PC-9 (cell line): ENCODE results near the gene ZDHHC3. TPM values are rescaled to one million over a fixed set of nuclear protein-coding genes. Genes with fewer than 3 reads are reported as not detected.
A peak's percentile ranks its signal among the peaks of the same experiment; 100 is the strongest.

Experiments used
- BruUV-seq: library from RNA; stranded (reverse); fragments of 400-500 nt; replicated peaks from 2 replicates; lab custom pipeline; 2021; lab: Mats Ljungman, UMichigan
- CTCF ChIA-PET: fragments of 300-600 bp; sonication (Branson Sonifier 250); formaldehyde crosslinking; loops from one replicate; lab custom pipeline; 2022; ENCODE audit warnings: antibody characterized with exemption; lab: Charles Lee
- POLR2A ChIA-PET: fragments of 300-600 bp; sonication (Branson Sonifier 250); formaldehyde crosslinking; loops from one replicate; lab custom pipeline; 2022; ENCODE audit warnings: antibody characterized with exemption; ENCODE audit not compliant: unreplicated experiment; lab: Charles Lee
- DNase-seq, 2 experiments: peaks; one replicate each; pipeline versions ENCODE4 v3.0.0 to v3.0.0-alpha.2; 2015 to 2022; ENCODE audit warnings: mixed read lengths in 1 of 2
- H2AFZ ChIP-seq: fragments of 200-600 bp; sonication (generic); 2 replicates; pipeline ENCODE4 v1.8.1; 2017; ENCODE audit warnings: antibody characterized with exemption
- H3F3A ChIP-seq: fragments of 200-600 bp; sonication (generic); 2 replicates; pipeline ENCODE4 v1.8.1; 2017; ENCODE audit warnings: antibody characterized with exemption, mild to moderate bottlenecking, low read depth; ENCODE audit not compliant: insufficient read depth
- H3K27ac ChIP-seq: fragments of 200-600 bp; sonication (generic); 2 replicates; pipeline ENCODE4 v1.6.1; 2016; ENCODE audit warnings: mixed run types
- H3K27me3 ChIP-seq: fragments of 200-600 bp; sonication (generic); 2 replicates; pipeline ENCODE4 v1.6.1; 2016; ENCODE audit warnings: low read depth, mixed run types; ENCODE audit not compliant: insufficient read depth
- H3K36me3 ChIP-seq: fragments of 200-600 bp; sonication (generic); 2 replicates; pipeline ENCODE4 v1.6.1; 2016; ENCODE audit warnings: low read depth, mixed run types
- H3K4me1 ChIP-seq: fragments of 200-600 bp; sonication (generic); replicated peaks from 2 replicates; pipeline ENCODE4 v1.6.1; 2016; ENCODE audit warnings: mixed run types; ENCODE audit not compliant: insufficient read depth
- H3K4me2 ChIP-seq: fragments of 200-600 bp; sonication (generic); 2 replicates; pipeline ENCODE4 v1.6.1; 2017; ENCODE audit warnings: mixed run types
- H3K4me3 ChIP-seq: fragments of 200-600 bp; sonication (generic); 2 replicates; pipeline ENCODE4 v1.6.1; 2016; ENCODE audit warnings: mixed run types
- H3K79me2 ChIP-seq: fragments of 200-600 bp; sonication (generic); 2 replicates; pipeline ENCODE4 v1.6.1; 2017; ENCODE audit warnings: low read depth, mixed run types
- H3K9me2 ChIP-seq: fragments of 200-600 bp; sonication (generic); 2 replicates; pipeline ENCODE4 v1.8.1; 2017; ENCODE audit warnings: mild to moderate bottlenecking; ENCODE audit not compliant: insufficient read depth
- H3K9me3 ChIP-seq: fragments of 200-600 bp; sonication (generic); 2 replicates; pipeline ENCODE4 v1.8.1; 2016; ENCODE audit warnings: low read depth; ENCODE audit not compliant: insufficient read depth
- H4K20me1 ChIP-seq: fragments of 200-600 bp; sonication (generic); 2 replicates; pipeline ENCODE4 v1.8.1; 2017; ENCODE audit not compliant: insufficient read depth
- EZH2 ChIP-seq: fragments of 200-600 bp; sonication (generic); IDR thresholded peaks from 2 replicates; pipeline ENCODE4 v1.8.0; 2017; ENCODE audit warnings: antibody characterized with exemption, low read depth
- intact Hi-C: fragments of 100-400 bp; cut with micrococcal nuclease; formaldehyde crosslinking; loops from one replicate; pipeline ENCODE4 v1.10.0; 2022; ENCODE audit not compliant: unreplicated experiment
- total RNA-seq: library from RNA; stranded (reverse); gene quantifications from 2 replicates; pipeline ENCODE4 v1.2.3, GENCODE V29; 2021
- TF ChIP-seq, protein P1 (sequence below): fragments of 200-600 bp; sonication (generic); conservative IDR thresholded peaks from 2 replicates; pipeline ENCODE4 v1.6.1; 2017; ENCODE audit warnings: mixed run types, antibody characterized with exemption, mild to moderate bottlenecking, moderate library complexity

The ZDHHC3 gene
- total RNA-seq, 1 experiment from 2014 or later, result 107 TPM

DNA sequence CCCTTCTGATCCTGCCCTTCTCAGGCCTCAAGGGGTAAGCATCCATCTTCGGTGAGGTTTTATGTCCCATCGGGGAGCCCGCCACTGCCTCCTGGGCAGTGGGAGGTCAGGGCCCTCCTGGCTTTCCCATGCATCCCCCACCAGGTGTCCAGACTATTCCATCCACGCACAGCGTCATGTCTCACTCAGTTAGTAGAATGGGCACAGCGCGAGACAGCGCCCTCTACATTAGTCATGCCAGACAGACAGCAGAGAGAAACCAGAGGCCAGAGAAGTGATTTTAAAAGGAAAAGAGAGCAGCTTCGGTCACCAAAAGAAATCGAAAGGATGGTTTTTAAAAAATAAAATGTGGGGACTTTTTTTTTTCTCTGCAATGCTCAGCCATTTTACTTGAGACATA, 49.8 kb downstream of the ZDHHC3 start:
- no peak for TF ChIP-seq EZH2
- TF ChIP-seq, protein P1, sequence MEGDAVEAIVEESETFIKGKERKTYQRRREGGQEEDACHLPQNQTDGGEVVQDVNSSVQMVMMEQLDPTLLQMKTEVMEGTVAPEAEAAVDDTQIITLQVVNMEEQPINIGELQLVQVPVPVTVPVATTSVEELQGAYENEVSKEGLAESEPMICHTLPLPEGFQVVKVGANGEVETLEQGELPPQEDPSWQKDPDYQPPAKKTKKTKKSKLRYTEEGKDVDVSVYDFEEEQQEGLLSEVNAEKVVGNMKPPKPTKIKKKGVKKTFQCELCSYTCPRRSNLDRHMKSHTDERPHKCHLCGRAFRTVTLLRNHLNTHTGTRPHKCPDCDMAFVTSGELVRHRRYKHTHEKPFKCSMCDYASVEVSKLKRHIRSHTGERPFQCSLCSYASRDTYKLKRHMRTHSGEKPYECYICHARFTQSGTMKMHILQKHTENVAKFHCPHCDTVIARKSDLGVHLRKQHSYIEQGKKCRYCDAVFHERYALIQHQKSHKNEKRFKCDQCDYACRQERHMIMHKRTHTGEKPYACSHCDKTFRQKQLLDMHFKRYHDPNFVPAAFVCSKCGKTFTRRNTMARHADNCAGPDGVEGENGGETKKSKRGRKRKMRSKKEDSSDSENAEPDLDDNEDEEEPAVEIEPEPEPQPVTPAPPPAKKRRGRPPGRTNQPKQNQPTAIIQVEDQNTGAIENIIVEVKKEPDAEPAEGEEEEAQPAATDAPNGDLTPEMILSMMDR, result no peak
- no peak overlapping the region for H3K27ac ChIP-seq
- BruUV-seq, result TSS peak; percentile 5

GRCh38 chr3:44924457-44925084, 51.4 kb downstream of the ZDHHC3 start:
- intact Hi-C loops, result no loop called here
- ChIA-PET POLR2A (interaction anchor here (0.5 to 0.6 kb wide), 5 partner anchors 39 to 258 kb away, joined by 3 to 7 read pairs (median 5); no protein-coding TSS in a partner anchor), CTCF (no interaction called here)
- Histone ChIP-seq H3K36me3 (no peaks in the 10 kb centered on the region; the same call in 1 of the 2 replicates), H3K27me3 (no peaks in the 10 kb centered on the region), H4K20me1 (no peaks in the 10 kb centered on the region), H3K9me2 (no peaks in the 10 kb centered on the region), H3K9me3 (no peaks in the 10 kb centered on the region), H3K79me2 (no peaks in the 10 kb centered on the region), H3K4me1 (no peaks in the 10 kb centered on the region), H3K27ac (no peak overlapping the region), H3K4me3 (no peak overlapping the region), H3F3A (no peaks in the 10 kb centered on the region), H2AFZ (no peak overlapping the region), H3K4me2 (no peak overlapping the region)
- peak in 1 of 2 experiments; percentile 14 for DNase-seq
- TF ChIP-seq EZH2, result no peak
- TF ChIP-seq, protein P1, result no peak
- no TSS peak for BruUV-seq

More for the DNA sequence above, 49.8 kb downstream of the ZDHHC3 start:
- no peaks in the 10 kb centered on the region for H4K20me1 ChIP-seq
- no peak overlapping the region for H3K4me2 ChIP-seq
- no peaks in the 10 kb centered on the region for H3K27me3 ChIP-seq
- no peaks in the 10 kb centered on the region for H3K9me2 ChIP-seq
- H3K4me1 ChIP-seq, result no peaks in the 10 kb centered on the region
- CTCF ChIA-PET, result no interaction called here
- no peaks in the 10 kb centered on the region for H3K36me3 ChIP-seq
- no peaks in the 10 kb centered on the region for H3K79me2 ChIP-seq
- H2AFZ ChIP-seq, result no peak overlapping the region
- POLR2A ChIA-PET, result no interaction called here
- H3K9me3 ChIP-seq, result no peaks in the 10 kb centered on the region
- DNase-seq, result no peak
- no peaks in the 10 kb centered on the region for H3F3A ChIP-seq
- intact Hi-C loops, result no loop called here
- H3K4me3 ChIP-seq, result no peak overlapping the region

DNA sequence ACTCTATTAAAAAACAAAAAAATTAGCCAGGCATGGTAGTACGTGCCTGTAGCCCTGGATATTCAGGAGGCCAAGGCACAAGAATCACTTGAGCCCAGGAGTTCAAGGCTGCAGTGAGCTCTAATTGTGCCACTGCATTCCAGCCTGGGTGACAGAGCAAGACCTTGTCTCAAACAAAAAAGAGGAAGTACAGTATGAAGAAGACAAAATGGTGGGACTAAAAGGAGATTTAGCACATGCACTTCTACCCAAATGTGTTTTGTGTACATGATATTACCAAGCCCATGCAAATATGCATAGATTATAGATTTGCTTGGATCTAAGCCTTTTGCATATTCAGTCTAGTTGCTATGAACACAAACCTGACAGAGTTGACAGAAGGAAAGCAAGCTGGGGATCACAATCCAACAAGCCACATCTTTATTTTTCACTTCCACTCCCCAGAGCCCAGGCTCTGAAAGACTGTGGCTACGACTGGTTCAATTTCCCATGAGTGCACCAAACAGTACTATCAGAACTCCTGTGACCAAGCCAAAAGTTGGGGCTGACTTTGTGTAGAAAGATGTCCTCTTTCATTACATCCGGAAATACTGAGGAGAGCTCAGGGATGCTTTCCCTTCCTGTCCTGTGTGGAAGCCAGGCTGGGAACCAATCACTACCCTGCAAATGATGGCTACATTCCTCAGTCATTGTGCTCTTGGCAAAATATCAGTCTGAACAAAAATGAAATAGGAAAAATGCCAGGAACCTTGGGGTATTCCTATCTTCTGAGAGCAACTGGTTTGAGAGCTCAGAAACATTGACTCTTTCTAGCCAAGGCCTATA, 52.1 kb downstream of the ZDHHC3 start:
- Histone ChIP-seq H3K9me2 (no peaks in the 10 kb centered on the region), H2AFZ (no peak overlapping the region), H3K36me3 (no peaks in the 10 kb centered on the region; the same call in 1 of the 2 replicates), H4K20me1 (no peaks in the 10 kb centered on the region), H3K4me2 (no peak overlapping the region), H3K4me1 (no peaks in the 10 kb centered on the region), H3F3A (no peaks in the 10 kb centered on the region), H3K9me3 (no peaks in the 10 kb centered on the region), H3K79me2 (no peaks in the 10 kb centered on the region), H3K27ac (no peak overlapping the region), H3K27me3 (no peaks in the 10 kb centered on the region), H3K4me3 (no peak overlapping the region)
- no TSS peak for BruUV-seq
- no peak for DNase-seq
- ChIA-PET CTCF (no interaction called here), POLR2A (interaction anchor here (0.5 to 0.6 kb wide), 3 partner anchors 38 to 69 kb away, joined by 3 to 5 read pairs (median 5); no protein-coding TSS in a partner anchor)
- intact Hi-C loops, result no loop called here
- TF ChIP-seq EZH2, result no peak
- TF ChIP-seq, protein P1, result no peak
